Heart right ventricle (tissue), 16 donors: Measurements from ENCODE around the gene TCERG1L. TPM values are rescaled to one million over a fixed set of nuclear protein-coding genes. Genes with fewer than 3 reads are reported as not detected.

Experiments used
- ATAC-seq, 8 donors: fragments of 200-7000 bp; cut with Tn5 transposase; one replicate each; pipeline ENCODE4 v1.9.1; 2020; ENCODE audit warnings: mild to moderate bottlenecking in 8 of 8, moderate library complexity in 8 of 8, moderate number of reproducible peaks in 1 of 8
- DNase-seq, 2 donors: peaks; one replicate each; pipeline ENCODE4 v3.0.0-alpha.2; 2020
- H3K27ac ChIP-seq, 10 donors: fragments of 200-600 bp; sonication (generic) in 2 of 10; one replicate each; pipeline versions ENCODE4 v1.5.0 to v1.8.0; 2020 to 2022; ENCODE audit warnings: mild to moderate bottlenecking in 3 of 10
- H3K27me3 ChIP-seq, 7 donors: fragments of 200-600 bp; one replicate each; pipeline ENCODE4 v1.8.0; 2021 to 2022; ENCODE audit warnings: mild to moderate bottlenecking in 2 of 7
- H3K36me3 ChIP-seq, 9 donors: fragments of 200-600 bp; sonication (generic) in 1 of 9; one replicate each; pipeline versions ENCODE4 v1.5.0 to v1.8.0; 2020 to 2022; ENCODE audit warnings: mild to moderate bottlenecking in 2 of 9
- H3K4me1 ChIP-seq, 9 donors: fragments of 200-600 bp; sonication (generic) in 1 of 9; one replicate each; pipeline versions ENCODE4 v1.5.0 to v1.8.0; 2020 to 2022; ENCODE audit warnings: mild to moderate bottlenecking in 4 of 9
- H3K4me3 ChIP-seq, 10 donors: fragments of 200-600 bp; sonication (generic) in 2 of 10; one replicate each; pipeline versions ENCODE4 v1.5.0 to v1.8.0; 2020 to 2022; ENCODE audit warnings: mild to moderate bottlenecking in 7 of 10, moderate library complexity in 2 of 10
- H3K9me3 ChIP-seq, 11 donors: fragments of 200-600 bp in 10 of 11; sonication (generic) in 2 of 11; one replicate each; pipeline versions ENCODE4 v1.5.0 to v1.8.0; 2013 to 2022; ENCODE audit warnings: mild to moderate bottlenecking in 2 of 11, control low read depth in 1 of 11, moderate library complexity in 1 of 11
- WGBS, 2 donors: extraction: QIAGEN DNeasy Blood & Tissue Kit; methylation state at CpG; one replicate each; pipeline ENCODE4 v1.1.7; 2013; ENCODE audit warnings: inconsistent platforms in 1 of 2; 5-methylcytosine and 5-hydroxymethylcytosine counted together
- intact Hi-C, 10 donors: fragments of 100-400 bp; cut with DNase I; formaldehyde crosslinking; loops; one replicate each; pipeline versions ENCODE4 v1.11.1 to v1.14.2; 2022
- polyA plus RNA-seq, 2 donors: library from polyadenylated mRNA; stranded (reverse); fragments of 200-250 nt; gene quantifications; one replicate each; pipeline ENCODE4 v1.2.3, GENCODE V29; 2013
- total RNA-seq, 10 donors: library from RNA; stranded (reverse); fragmentation: NEBNext Ultra II Directional in 3 of 10; extraction: Animal tissue kit (Norgen Biotek cat#: 25700) in 3 of 10; gene quantifications; one replicate each; pipeline versions ENCODE4 v1.2.1 to v1.2.4, GENCODE V29; 2021 to 2023
- TF ChIP-seq, protein P1 (sequence below), 9 donors: fragments of 200-600 bp; sonication (generic) in 2 of 9; IDR thresholded peaks; one replicate each; pipeline versions ENCODE4 v1.5.0 to v1.8.0; 2021 to 2022; ENCODE audit warnings: antibody characterized with exemption in 9 of 9, mild to moderate bottlenecking in 5 of 9, moderate library complexity in 1 of 9
- donor health status: Arrhythmogenic right ventricular cardiomyopathy.
- donor health status: ischemic (EF 13 %, LVEDD 7.1; RV severe dilation, severe dysfunction).
- donor health status: healthy with polysubstance abuse.
- donor health status: DM: no; HTN: yes; CAD: no.
- donor health status: DM: no; HTN: no; CAD: no.
- donor health status: ischemic (EF 25% LVEDD 6.9; RV normal size, moderate dysfunction).
- donor health status: ischemic (EF 25% LVEDD 5.7; RV mildly dilated, moderate dysfunction).
- donor health status: healthy.
- donor health status: DM: yes; HTN: yes; CAD: no.
- donor health status: Ischemic cardiomyopathy.
- donor health status: ischemic (EF 35%, LVEDD 5.7; RV mildly dilated, moderate dysfunction).
- donor health status: nonischemic (EF 11% LVEDD 7.7; RV severe dilation, severe dysfunction).
- donor health status: DM: yes; HTN: yes; CAD: no.
- donor health status: PGD.
- donor health status: ischemic (EF 29% LVEDD 5.4; RV normal size, mild dysfunction).
- donor health status: nonischemic (EF 23%, LVEDD 6.1; RV moderate dilation, normal function).

The TCERG1L gene
- total and polyA plus RNA-seq, 12 donors: 0.09 TPM; not detected in 10

DNA sequence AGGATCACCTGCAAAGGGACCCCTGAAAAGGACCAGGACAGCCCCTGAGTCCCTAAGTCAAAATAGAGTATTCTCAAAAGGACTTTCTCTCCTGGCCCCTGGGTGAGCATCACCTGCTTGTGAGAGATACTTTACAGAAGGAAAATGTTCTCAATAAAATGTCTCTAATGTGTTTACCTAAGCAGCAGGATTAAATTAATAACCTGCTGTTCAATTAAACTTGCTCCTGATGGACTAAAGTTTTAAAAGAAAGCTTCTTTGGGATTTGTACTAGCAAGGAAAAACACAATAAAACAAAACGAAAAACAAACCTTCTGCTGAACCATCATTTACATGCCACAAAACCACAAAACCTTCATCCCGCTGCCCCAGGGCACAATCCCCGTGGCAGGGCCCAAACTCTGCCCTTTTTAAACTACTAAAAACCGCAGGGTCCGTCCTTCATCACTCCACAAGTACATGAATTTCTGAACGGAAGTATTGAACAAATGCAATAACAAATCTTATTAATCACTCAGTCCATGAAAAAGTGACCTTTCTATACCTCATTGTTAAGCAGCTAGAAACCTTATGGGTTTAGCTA is 197.7 kb downstream of the TCERG1L start:
- Histone ChIP-seq H3K9me3 (peaks cover 0 to 1% (median 0%) of the 10 kb centered on the region in 11 donors), H3K4me3 (no peak overlapping the region), H3K4me1 (no peaks in the 10 kb centered on the region), H3K27ac (no peak overlapping the region), H3K36me3 (no peaks in the 10 kb centered on the region), H3K27me3 (peaks cover 0 to 30% (median 8%) of the 10 kb centered on the region in 7 donors)
- intact Hi-C loops: no loop called here
- WGBS, 2 donors: 86 to 91% methylated on average over 6 of the region's 6 CpGs
- TF ChIP-seq, protein P1, sequence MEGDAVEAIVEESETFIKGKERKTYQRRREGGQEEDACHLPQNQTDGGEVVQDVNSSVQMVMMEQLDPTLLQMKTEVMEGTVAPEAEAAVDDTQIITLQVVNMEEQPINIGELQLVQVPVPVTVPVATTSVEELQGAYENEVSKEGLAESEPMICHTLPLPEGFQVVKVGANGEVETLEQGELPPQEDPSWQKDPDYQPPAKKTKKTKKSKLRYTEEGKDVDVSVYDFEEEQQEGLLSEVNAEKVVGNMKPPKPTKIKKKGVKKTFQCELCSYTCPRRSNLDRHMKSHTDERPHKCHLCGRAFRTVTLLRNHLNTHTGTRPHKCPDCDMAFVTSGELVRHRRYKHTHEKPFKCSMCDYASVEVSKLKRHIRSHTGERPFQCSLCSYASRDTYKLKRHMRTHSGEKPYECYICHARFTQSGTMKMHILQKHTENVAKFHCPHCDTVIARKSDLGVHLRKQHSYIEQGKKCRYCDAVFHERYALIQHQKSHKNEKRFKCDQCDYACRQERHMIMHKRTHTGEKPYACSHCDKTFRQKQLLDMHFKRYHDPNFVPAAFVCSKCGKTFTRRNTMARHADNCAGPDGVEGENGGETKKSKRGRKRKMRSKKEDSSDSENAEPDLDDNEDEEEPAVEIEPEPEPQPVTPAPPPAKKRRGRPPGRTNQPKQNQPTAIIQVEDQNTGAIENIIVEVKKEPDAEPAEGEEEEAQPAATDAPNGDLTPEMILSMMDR (IDR thresholded peaks at IDR 0.05): no peak
- no peak for ATAC-seq
- DNase-seq: no peak

GRCh38 chr10:131113165-131113564 is 198.4 kb downstream of the TCERG1L start:
- Histone ChIP-seq H3K4me3 (no peak overlapping the region), H3K9me3 (peaks cover 0 to 8% (median 0%) of the 10 kb centered on the region in 11 donors), H3K27me3 (peaks cover 0 to 29% (median 8%) of the 10 kb centered on the region in 7 donors), H3K4me1 (no peaks in the 10 kb centered on the region), H3K27ac (no peak overlapping the region), H3K36me3 (no peaks in the 10 kb centered on the region)
- ATAC-seq (no peak), DNase-seq (no peak)
- TF ChIP-seq, protein P1 (IDR thresholded peaks at IDR 0.05): no peak
- intact Hi-C loops: no loop called here
- 91 to 94% methylated on average over 9 of the region's 9 CpGs for WGBS, 2 donors

- ATAC-seq (no peak), DNase-seq (no peak)
- intact Hi-C loops: no loop called here
- Histone ChIP-seq H3K9me3 (peaks cover 0 to 11% (median 0%) of the 10 kb centered on the region in 11 donors), H3K4me3 (no peak overlapping the region), H3K27me3 (peaks cover 0 to 25% (median 8%) of the 10 kb centered on the region in 7 donors), H3K4me1 (no peaks in the 10 kb centered on the region), H3K27ac (no peak overlapping the region), H3K36me3 (no peaks in the 10 kb centered on the region)
- 89 to 95% methylated on average over 18 of the region's 18 CpGs for WGBS, 2 donors
- TF ChIP-seq, protein P1 (IDR thresholded peaks at IDR 0.05): no peak
Measured at GRCh38 chr10:131112691-131113090, 198.8 kb downstream of the TCERG1L start.

DNA sequence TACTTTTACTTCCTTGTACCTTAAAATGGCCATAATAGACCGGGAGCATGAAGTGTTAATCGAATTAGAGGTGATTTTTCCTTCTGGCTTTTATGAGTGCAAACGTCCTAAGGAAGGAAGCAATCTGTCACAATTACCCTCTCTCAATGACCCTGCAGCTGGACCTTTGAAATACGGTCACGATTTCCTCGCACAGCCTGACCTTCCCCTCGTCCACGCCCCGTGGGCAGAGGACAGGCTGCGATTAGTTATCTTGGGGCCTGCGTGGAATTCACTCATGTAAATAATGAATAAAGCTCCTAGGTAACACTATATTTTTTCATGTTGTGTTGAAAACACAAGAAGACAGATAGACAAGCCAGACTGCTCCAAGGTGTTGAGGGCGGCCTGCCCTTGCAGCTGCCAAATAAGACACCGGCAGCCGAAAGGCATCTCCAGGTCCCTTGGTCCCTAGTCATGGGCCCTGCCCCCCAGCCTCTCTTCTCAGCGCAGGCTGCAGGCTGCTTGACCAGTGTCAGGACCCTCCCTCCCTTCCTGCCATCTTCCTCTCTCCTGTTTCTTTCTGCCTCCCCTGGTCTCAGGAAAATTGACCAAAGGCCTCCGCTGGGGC is 199.9 kb downstream of the TCERG1L start:
- H3K4me3 ChIP-seq: no peak overlapping the region

More for the DNA sequence above, 199.9 kb downstream of the TCERG1L start:
- no peak overlapping the region for H3K27ac ChIP-seq
- peaks cover 0 to 23% (median 8%) of the 10 kb centered on the region in 7 donors for H3K27me3 ChIP-seq
- ATAC-seq: no peak
- TF ChIP-seq, protein P1 (IDR thresholded peaks at IDR 0.05): no peak
- no peaks in the 10 kb centered on the region for H3K4me1 ChIP-seq
- intact Hi-C loops: no loop called here
- 48 to 56% methylated on average over 16 of the region's 16 CpGs for WGBS, 2 donors
- DNase-seq: no peak
- H3K36me3 ChIP-seq: no peaks in the 10 kb centered on the region
- peaks cover 0 to 11% (median 0%) of the 10 kb centered on the region in 11 donors for H3K9me3 ChIP-seq
